22Rv1 (cell line): ENCODE data around the gene PODN.

Source experiments
- H3K27ac ChIP-seq: fragments of 450-650 bp; 2 replicates; pipeline ENCODE4 v1.5.1; 2017
- CTCF ChIP-seq: fragments of 450-650 bp; IDR thresholded peaks from 2 replicates; pipeline ENCODE4 v1.5.1; 2017; ENCODE audit warnings: mild to moderate bottlenecking
- ZFX ChIP-seq: fragments of 450-650 bp; IDR thresholded peaks from 2 replicates; pipeline ENCODE4 v1.6.1; 2017; ENCODE audit warnings: antibody characterized with exemption, borderline replicate concordance

The PODN gene

GRCh38 chr1:53065391-53065790 is 3.4 kb downstream of the PODN start:
- no peak overlapping the region for H3K27ac ChIP-seq
- TF ChIP-seq ZFX (no peak), CTCF (no peak)

- TF ChIP-seq CTCF (no peak), ZFX (no peak)
- H3K27ac ChIP-seq = no peak overlapping the region
Measured at GRCh38 chr1:53066488-53066887, 4.5 kb downstream of the PODN start.

- no peak overlapping the region for H3K27ac ChIP-seq
- no peak for TF ChIP-seq CTCF
- no peak for TF ChIP-seq ZFX
Measured at GRCh38 chr1:53066891-53067738, 5.1 kb downstream of the PODN start.

- TF ChIP-seq CTCF (no peak), ZFX (no peak)
- H3K27ac ChIP-seq = no peak overlapping the region
Measured at GRCh38 chr1:53067886-53068285, 5.9 kb downstream of the PODN start.

- TF ChIP-seq CTCF (no peak), ZFX (no peak)
Measured at GRCh38 chr1:53068314-53069099, 6.5 kb downstream of the PODN start.

GRCh38 chr1:53069265-53069662 is 7.3 kb downstream of the PODN start:
- TF ChIP-seq ZFX (no peak), CTCF (no peak)
- H3K27ac ChIP-seq = no peak overlapping the region

More at GRCh38 chr1:53068314-53069099, 6.5 kb downstream of the PODN start:
- H3K27ac ChIP-seq = no peak overlapping the region
